ENCODE results near the gene MAEL. TPM values are rescaled to one million over a fixed set of nuclear protein-coding genes. Genes with fewer than 3 reads are reported as not detected.
"Not testable (repeated sequence)": the region's sequence is repeated elsewhere in the genome, so short reads cannot be mapped to it uniquely, and the experiment has no call there.

MAEL gene
- total and polyA plus RNA-seq, 12 donors = 0.75 to 8.5 (median 3.5) TPM

DNA sequence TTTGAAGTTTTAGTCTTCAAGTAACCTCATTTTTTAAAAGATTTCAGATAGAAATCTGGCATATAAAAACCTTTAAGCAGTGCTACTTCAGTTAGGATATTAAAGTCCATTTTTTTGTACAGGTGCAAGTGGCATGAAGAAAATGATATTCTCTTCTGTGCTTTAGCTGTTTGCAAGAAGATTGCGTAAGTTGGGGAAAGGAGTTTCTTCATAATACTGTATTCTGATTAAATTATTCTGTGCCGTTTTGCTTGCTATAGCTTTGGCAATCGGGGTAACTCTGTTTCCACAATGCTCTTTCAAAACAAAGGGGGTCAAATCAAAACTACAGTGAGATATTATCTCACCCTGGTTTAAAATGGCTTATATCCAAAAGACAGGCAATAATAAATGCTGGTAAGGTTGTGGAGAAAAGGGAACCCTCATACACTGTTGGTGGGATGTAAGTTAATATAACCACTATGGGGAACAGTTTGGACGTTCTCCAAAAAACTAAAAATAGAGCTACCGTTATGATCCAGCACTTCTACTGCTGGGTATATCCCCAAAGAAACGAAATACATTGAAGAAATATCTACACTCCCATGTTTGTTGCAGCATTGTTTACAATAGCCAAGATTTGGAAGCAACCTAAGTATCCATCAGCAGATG, 27.1 kb downstream of the MAEL start:
- ATAC-seq = no peak
- no peaks in the 10 kb centered on the region for H3K4me1 ChIP-seq
- H3K27ac ChIP-seq = no peak overlapping the region
- intact Hi-C loops (cut with DNase I) = no loop called here
- no peak overlapping the region for H3K4me3 ChIP-seq
- 50 to 52% methylated on average over 6 of the region's 6 CpGs for WGBS, 2 donors
- DNase-seq = no peak
- TF ChIP-seq, protein P1, sequence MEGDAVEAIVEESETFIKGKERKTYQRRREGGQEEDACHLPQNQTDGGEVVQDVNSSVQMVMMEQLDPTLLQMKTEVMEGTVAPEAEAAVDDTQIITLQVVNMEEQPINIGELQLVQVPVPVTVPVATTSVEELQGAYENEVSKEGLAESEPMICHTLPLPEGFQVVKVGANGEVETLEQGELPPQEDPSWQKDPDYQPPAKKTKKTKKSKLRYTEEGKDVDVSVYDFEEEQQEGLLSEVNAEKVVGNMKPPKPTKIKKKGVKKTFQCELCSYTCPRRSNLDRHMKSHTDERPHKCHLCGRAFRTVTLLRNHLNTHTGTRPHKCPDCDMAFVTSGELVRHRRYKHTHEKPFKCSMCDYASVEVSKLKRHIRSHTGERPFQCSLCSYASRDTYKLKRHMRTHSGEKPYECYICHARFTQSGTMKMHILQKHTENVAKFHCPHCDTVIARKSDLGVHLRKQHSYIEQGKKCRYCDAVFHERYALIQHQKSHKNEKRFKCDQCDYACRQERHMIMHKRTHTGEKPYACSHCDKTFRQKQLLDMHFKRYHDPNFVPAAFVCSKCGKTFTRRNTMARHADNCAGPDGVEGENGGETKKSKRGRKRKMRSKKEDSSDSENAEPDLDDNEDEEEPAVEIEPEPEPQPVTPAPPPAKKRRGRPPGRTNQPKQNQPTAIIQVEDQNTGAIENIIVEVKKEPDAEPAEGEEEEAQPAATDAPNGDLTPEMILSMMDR (IDR thresholded peaks at IDR 0.05) = no peak
- H3K9me3 ChIP-seq = no peaks in the 10 kb centered on the region
- H3K36me3 ChIP-seq = no peaks in the 10 kb centered on the region
- H3K27me3 ChIP-seq = peaks cover 0 to 5% (median 0%) of the 10 kb centered on the region in 7 donors

DNA sequence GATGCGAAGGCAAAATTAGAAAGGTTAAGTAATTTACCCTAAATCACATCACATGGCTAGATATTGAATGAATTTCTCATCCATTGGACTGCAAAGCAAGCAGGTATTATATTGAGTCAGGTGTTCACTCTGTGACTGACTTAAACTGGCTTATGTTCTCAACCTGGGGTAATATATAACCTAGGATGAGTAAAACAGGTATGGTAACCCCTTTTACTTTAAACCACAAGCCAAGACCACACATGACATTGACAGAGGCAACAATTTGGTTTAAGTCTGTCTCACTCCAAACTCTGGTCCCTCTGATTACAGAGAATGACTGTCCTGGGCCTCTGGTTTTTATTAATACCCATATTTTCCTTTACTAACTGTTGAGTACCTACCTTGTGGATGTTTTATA, 33.3 kb downstream of the MAEL start:
- 87 to 95% methylated on average over 1 of the region's 1 CpG for WGBS, 2 donors
- DNase-seq = no peak
- TF ChIP-seq, protein P1 (IDR thresholded peaks at IDR 0.05) = no peak
- no peaks in the 10 kb centered on the region for H3K4me1 ChIP-seq
- H3K27me3 ChIP-seq = peaks cover 0 to 10% (median 2%) of the 10 kb centered on the region in 7 donors
- H3K27ac ChIP-seq = no peak overlapping the region
- H3K9me3 ChIP-seq = no peaks in the 10 kb centered on the region
- intact Hi-C loops (cut with DNase I) = no loop called here
- no peak overlapping the region for H3K4me3 ChIP-seq
- no peak for ATAC-seq
- H3K36me3 ChIP-seq = no peaks in the 10 kb centered on the region

DNA sequence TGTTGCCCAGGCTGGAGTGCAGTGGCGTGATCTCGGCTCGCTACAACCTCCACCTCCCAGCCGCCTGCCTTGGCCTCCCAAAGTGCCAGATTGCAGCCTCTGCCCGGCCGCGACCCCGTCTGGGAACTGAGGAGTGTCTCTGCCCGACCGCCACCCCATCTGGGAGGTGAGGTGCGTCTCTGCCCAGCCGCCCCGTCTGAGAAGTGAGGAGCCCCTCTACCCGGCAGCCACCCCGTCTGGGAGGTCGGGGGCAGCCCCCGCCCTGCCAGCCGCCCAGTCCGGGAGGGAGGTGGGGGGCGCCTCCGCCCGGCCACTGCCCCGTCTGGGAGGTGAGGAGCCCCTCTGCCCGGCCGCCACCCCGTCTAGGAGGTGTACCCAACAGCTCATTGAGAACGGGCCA, 40.5 kb downstream of the MAEL start:
- peaks cover 0 to 30% (median 9%) of the 10 kb centered on the region in 7 donors for H3K27me3 ChIP-seq
- H3K4me3 ChIP-seq; intact Hi-C loops (cut with DNase I); H3K27ac ChIP-seq; H3K4me1 ChIP-seq; ATAC-seq; H3K36me3 ChIP-seq; H3K9me3 ChIP-seq; DNase-seq: not testable (repeated sequence)
- WGBS, 2 donors = 96% methylated on average over 27 of the region's 27 CpGs

DNA sequence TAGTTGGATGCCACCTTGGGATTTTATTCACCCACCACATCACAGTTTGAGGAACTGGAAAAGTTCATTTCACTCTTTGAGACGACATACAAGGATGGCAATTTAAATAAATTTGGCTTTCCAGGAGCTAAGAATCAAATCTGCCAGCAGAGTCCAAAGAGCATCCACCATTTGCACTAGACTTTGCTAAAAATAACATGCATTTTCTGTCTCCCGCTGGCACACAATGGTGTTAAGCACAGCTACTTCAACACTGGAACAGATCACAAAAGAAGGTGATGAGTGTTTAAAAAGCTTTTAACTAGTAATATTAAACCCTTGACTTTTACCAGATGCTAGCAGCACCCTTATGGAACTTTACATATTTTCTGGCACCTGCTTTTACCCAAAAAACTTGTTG, 44.6 kb downstream of the MAEL start:
- Histone ChIP-seq H3K36me3 (no peaks in the 10 kb centered on the region), H3K27ac (no peak overlapping the region), H3K4me3 (no peak overlapping the region), H3K9me3 (peaks cover 0 to 6% (median 0%) of the 10 kb centered on the region in 11 donors), H3K27me3 (peaks cover 0 to 18% (median 3%) of the 10 kb centered on the region in 7 donors), H3K4me1 (peaks cover 0 to 9% (median 0%) of the 10 kb centered on the region in 9 donors)
- intact Hi-C loops (cut with DNase I) = no loop called here
- WGBS, 2 donors = 12 to 36% methylated on average over 2 of the region's 2 CpGs
- TF ChIP-seq, protein P1 (IDR thresholded peaks at IDR 0.05) = no peak
- DNase-seq (no peak), ATAC-seq (peak in 5 of 8 donors; percentile 58 to 88 (median 67))

Measured in heart right ventricle (tissue), 16 donors.